ENCODE measurements around the gene TAS2R50. TPM values are rescaled to one million over a fixed set of nuclear protein-coding genes. Genes with fewer than 3 reads are reported as not detected.

Gene TAS2R50
- total RNA-seq, 1 experiment from 2014 or later: 1.1 TPM

DNA sequence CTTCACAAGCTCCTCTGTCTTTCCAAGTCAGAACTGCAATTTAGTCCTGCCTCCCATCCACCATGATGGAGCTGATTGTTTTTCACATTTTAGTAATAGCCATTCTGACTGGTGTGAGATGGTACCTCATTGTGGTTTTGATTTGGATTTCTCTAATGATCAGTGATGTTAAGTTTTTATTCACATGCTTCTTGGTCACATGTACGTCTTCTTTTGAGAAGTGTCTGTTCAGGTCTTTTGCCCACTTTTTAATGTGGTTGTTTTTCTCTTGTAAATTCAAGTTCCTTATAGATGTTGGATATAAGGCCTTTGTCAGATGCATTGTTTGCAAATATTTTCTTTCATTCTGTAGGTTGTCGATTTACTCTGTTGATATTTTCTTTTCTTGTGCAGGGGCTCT, 43.5 kb downstream of the TAS2R50 start:
- intact Hi-C loops (cut with micrococcal nuclease): loop anchor here (5.0 kb wide), 1 partner anchor 229 kb away; the partner anchor contains the start of gene SMIM10L1
- POLR2A ChIA-PET: interaction anchor here (1.2 kb wide), 1 partner anchor 10 kb away, joined by 4 read pairs; no protein-coding TSS in a partner anchor
- peaks cover 31% of the 10 kb centered on the region for H3K4me1 Mint-ChIP-seq (ENCODE audit: insufficient read depth, unreplicated experiment)
- H3K27ac Mint-ChIP-seq (ENCODE audit: low read depth, unreplicated experiment): peak overlapping the region; percentile 78
- TF ChIP-seq, protein P1, sequence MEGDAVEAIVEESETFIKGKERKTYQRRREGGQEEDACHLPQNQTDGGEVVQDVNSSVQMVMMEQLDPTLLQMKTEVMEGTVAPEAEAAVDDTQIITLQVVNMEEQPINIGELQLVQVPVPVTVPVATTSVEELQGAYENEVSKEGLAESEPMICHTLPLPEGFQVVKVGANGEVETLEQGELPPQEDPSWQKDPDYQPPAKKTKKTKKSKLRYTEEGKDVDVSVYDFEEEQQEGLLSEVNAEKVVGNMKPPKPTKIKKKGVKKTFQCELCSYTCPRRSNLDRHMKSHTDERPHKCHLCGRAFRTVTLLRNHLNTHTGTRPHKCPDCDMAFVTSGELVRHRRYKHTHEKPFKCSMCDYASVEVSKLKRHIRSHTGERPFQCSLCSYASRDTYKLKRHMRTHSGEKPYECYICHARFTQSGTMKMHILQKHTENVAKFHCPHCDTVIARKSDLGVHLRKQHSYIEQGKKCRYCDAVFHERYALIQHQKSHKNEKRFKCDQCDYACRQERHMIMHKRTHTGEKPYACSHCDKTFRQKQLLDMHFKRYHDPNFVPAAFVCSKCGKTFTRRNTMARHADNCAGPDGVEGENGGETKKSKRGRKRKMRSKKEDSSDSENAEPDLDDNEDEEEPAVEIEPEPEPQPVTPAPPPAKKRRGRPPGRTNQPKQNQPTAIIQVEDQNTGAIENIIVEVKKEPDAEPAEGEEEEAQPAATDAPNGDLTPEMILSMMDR (IDR thresholded peaks at IDR 0.05; ENCODE audit: unreplicated experiment): no peak
- CTCF ChIA-PET: interaction anchor here (0.6 to 2.7 kb wide), 5 partner anchors 7 to 543 kb away, joined by 3 to 11 read pairs (median 3); no protein-coding TSS in a partner anchor
- no peak overlapping the region for H3K4me3 Mint-ChIP-seq (ENCODE audit: unreplicated experiment)
- no peak for DNase-seq (ENCODE audit: unreplicated experiment)
- H3K27me3 Mint-ChIP-seq (ENCODE audit: insufficient read depth, unreplicated experiment): no peaks in the 10 kb centered on the region
- H3K9me3 Mint-ChIP-seq (ENCODE audit: unreplicated experiment): peaks cover 6% of the 10 kb centered on the region
- H3K36me3 Mint-ChIP-seq (ENCODE audit: insufficient read depth, unreplicated experiment): peaks cover 11% of the 10 kb centered on the region
- no TSS peak for BruUV-seq (replicated peaks)

DNA sequence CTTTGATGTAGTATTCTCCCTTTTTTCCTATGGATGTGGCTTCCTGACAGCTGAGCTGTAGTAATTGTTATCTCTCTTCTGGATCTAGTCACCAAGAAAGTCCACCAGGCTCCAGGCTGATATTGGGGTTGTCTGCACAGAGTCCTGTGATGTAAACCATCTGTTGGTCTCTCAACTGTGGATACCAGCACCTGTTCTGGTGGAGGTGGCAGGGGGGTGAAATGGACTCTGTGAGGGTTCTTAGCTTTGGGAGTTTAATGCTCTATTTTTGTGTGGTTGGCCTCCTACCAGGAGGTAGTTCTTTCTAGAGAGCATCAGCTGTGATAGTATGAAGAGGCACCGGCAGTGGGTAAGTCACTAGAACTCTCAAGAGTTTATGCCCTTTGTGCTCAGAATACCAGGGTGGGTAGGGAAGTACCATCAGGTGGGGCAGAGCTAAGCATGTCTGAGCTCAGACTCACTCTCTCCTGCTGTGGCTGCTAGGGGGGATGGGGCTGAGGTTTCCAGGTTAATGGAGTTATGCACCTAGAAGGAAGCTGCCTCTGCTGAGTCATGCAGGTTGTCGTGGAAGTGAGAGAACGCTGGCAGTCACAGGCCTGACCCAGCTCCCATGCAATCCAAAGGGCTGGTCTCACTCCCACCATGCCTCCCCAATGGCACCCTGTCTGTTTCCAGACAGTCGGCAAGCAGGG, 44.6 kb downstream of the TAS2R50 start:
- H3K4me1 Mint-ChIP-seq (ENCODE audit: insufficient read depth, unreplicated experiment): peaks cover 31% of the 10 kb centered on the region
- TF ChIP-seq, protein P1 (IDR thresholded peaks at IDR 0.05; ENCODE audit: unreplicated experiment): no peak
- no TSS peak for BruUV-seq (replicated peaks)
- CTCF ChIA-PET: interaction anchor here (0.6 to 2.7 kb wide), 7 partner anchors 7 to 544 kb away, joined by 3 to 11 read pairs (median 3); no protein-coding TSS in a partner anchor
- H3K36me3 Mint-ChIP-seq (ENCODE audit: insufficient read depth, unreplicated experiment): peaks cover 9% of the 10 kb centered on the region
- H3K27ac Mint-ChIP-seq (ENCODE audit: low read depth, unreplicated experiment): peak overlapping the region; percentile 78
- intact Hi-C loops (cut with micrococcal nuclease): loop anchor here (5.0 kb wide), 1 partner anchor 230 kb away; the partner anchor contains the start of gene SMIM10L1
- POLR2A ChIA-PET: interaction anchor here (0.6 to 0.9 kb wide), 4 partner anchors 11 to 782 kb away, joined by 3 read pairs; no protein-coding TSS in a partner anchor
- peaks cover 6% of the 10 kb centered on the region for H3K9me3 Mint-ChIP-seq (ENCODE audit: unreplicated experiment)
- H3K27me3 Mint-ChIP-seq (ENCODE audit: insufficient read depth, unreplicated experiment): no peaks in the 10 kb centered on the region
- DNase-seq (ENCODE audit: unreplicated experiment): peak; percentile 72
- H3K4me3 Mint-ChIP-seq (ENCODE audit: unreplicated experiment): no peak overlapping the region

DNA sequence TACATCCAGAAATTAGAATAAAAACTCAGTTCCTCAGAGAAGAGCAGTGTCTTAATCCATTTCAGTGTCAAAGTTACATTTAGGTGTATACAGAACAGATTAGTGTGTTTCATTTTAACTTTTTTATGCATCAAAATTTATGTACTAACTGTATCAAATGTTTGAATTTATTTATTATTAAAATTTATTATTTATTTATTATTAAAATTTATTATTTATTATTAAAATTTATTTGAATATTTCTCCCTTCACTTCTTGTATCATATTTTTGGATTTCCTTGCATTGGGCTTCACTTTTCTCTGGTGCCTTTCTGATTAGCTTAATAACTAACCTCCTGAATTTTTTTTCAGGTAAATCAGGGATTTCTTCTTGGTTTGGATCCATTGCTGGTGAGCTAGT, 45.3 kb downstream of the TAS2R50 start:
- H3K9me3 Mint-ChIP-seq (ENCODE audit: unreplicated experiment): peaks cover 6% of the 10 kb centered on the region
- H3K27me3 Mint-ChIP-seq (ENCODE audit: insufficient read depth, unreplicated experiment): no peaks in the 10 kb centered on the region
- DNase-seq (ENCODE audit: unreplicated experiment): no peak
- peaks cover 31% of the 10 kb centered on the region for H3K4me1 Mint-ChIP-seq (ENCODE audit: insufficient read depth, unreplicated experiment)
- no TSS peak for BruUV-seq (replicated peaks)
- ChIA-PET POLR2A (interaction anchor here (0.8 to 0.9 kb wide), 3 partner anchors 10 to 28 kb away, joined by 3 to 5 read pairs (median 3); no protein-coding TSS in a partner anchor), CTCF (interaction anchor here (0.6 to 2.7 kb wide), 2 partner anchors 258 to 544 kb away, joined by 3 to 11 read pairs; no protein-coding TSS in a partner anchor)
- TF ChIP-seq, protein P1 (IDR thresholded peaks at IDR 0.05; ENCODE audit: unreplicated experiment): no peak
- no peak overlapping the region for H3K4me3 Mint-ChIP-seq (ENCODE audit: unreplicated experiment)
- no peak overlapping the region for H3K27ac Mint-ChIP-seq (ENCODE audit: low read depth, unreplicated experiment)
- intact Hi-C loops (cut with micrococcal nuclease): loop anchor here (5.0 kb wide), 1 partner anchor 231 kb away; the partner anchor contains the start of gene SMIM10L1
- H3K36me3 Mint-ChIP-seq (ENCODE audit: insufficient read depth, unreplicated experiment): peaks cover 6% of the 10 kb centered on the region

DNA sequence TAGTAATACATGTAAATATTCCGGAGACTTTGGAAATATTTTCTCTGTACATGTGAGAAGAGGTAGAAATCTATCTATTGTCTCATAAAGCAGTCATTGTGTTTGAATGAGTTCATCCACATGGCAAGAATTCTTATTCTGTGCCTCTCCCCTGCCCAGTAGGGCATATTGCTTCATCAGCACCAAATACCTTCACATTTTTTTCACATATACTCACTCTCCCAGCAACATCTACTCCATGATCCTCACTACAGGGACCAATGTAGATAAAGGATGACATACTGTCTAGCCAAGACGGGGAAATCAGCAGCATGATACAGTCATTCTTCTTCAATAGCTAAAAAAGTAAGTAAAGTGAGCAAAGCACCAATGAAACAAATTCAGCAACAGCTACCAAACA, 46.3 kb downstream of the TAS2R50 start:
- CTCF ChIA-PET: interaction anchor here (0.6 to 2.7 kb wide), 2 partner anchors 259 to 1416 kb away, joined by 3 to 11 read pairs; partner anchors contain the start of gene BORCS5
- Mint-ChIP-seq H3K4me1 (ENCODE audit: insufficient read depth, unreplicated experiment) (peaks cover 31% of the 10 kb centered on the region), H3K36me3 (ENCODE audit: insufficient read depth, unreplicated experiment) (peaks cover 6% of the 10 kb centered on the region), H3K4me3 (ENCODE audit: unreplicated experiment) (no peak overlapping the region), H3K27me3 (ENCODE audit: insufficient read depth, unreplicated experiment) (no peaks in the 10 kb centered on the region), H3K27ac (ENCODE audit: low read depth, unreplicated experiment) (no peak overlapping the region), H3K9me3 (ENCODE audit: unreplicated experiment) (peaks cover 6% of the 10 kb centered on the region)
- TF ChIP-seq, protein P1 (IDR thresholded peaks at IDR 0.05; ENCODE audit: unreplicated experiment): no peak
- DNase-seq (ENCODE audit: unreplicated experiment): peak; percentile 67
- POLR2A ChIA-PET: interaction anchor here (0.6 to 1.3 kb wide), 5 partner anchors 8 to 231 kb away, joined by 3 to 5 read pairs (median 3); partner anchors contain the start of gene SMIM10L1
- intact Hi-C loops (cut with micrococcal nuclease): loop anchor here (1.0 to 5.0 kb wide), 2 partner anchors 26 to 232 kb away; partner anchors contain the start of gene SMIM10L1
- BruUV-seq (replicated peaks): no TSS peak
